Measurements from ENCODE around the gene SYT7. TPM values are rescaled to one million over a fixed set of nuclear protein-coding genes. Genes with fewer than 3 reads are reported as not detected.

The SYT7 gene
- polyA plus RNA-seq, 1 experiment = 0.45 TPM

GRCh38 chr11:61609000-61609979 is 28.4 kb upstream of the SYT7 start:
- H3K27me3 ChIP-seq (ENCODE audit: control insufficient read depth, insufficient read depth, low read length) = peaks cover 27% of the 10 kb centered on the region
- peaks cover 6% of the 10 kb centered on the region for H3K9me3 ChIP-seq (ENCODE audit: control insufficient read depth, insufficient read depth, low read length)
- ChIA-PET POLR2A (no interaction called here), CTCF (interaction anchor here (0.5 to 0.9 kb wide), 3 partner anchors 28 to 288 kb away, joined by 3 read pairs; no protein-coding TSS in a partner anchor)
- H3K4me3 ChIP-seq (ENCODE audit: low read depth, low read length) = no peak overlapping the region
- H3K27ac ChIP-seq (ENCODE audit: low read depth, low read length) = no peak overlapping the region
- DNase-seq (ENCODE audit: low read depth, low spot score) = no peak
- TF ChIP-seq CTCF (IDR thresholded peaks at IDR 0.05; ENCODE audit: low read depth, low read length) = no peak

- peaks cover 6% of the 10 kb centered on the region for H3K9me3 ChIP-seq (ENCODE audit: control insufficient read depth, insufficient read depth, low read length)
- TF ChIP-seq CTCF (IDR thresholded peaks at IDR 0.05; ENCODE audit: low read depth, low read length) = no peak
- no peak overlapping the region for H3K4me3 ChIP-seq (ENCODE audit: low read depth, low read length)
- no peak for DNase-seq (ENCODE audit: low read depth, low spot score)
- ChIA-PET POLR2A (no interaction called here), CTCF (interaction anchor here (0.9 kb wide), 1 partner anchor 27 kb away, joined by 3 read pairs; the partner anchor contains the start of gene SYT7)
- H3K27ac ChIP-seq (ENCODE audit: low read depth, low read length) = no peak overlapping the region
- peaks cover 27% of the 10 kb centered on the region for H3K27me3 ChIP-seq (ENCODE audit: control insufficient read depth, insufficient read depth, low read length)
Observed at GRCh38 chr11:61607920-61608599, 27.2 kb upstream of the SYT7 start.

DNA sequence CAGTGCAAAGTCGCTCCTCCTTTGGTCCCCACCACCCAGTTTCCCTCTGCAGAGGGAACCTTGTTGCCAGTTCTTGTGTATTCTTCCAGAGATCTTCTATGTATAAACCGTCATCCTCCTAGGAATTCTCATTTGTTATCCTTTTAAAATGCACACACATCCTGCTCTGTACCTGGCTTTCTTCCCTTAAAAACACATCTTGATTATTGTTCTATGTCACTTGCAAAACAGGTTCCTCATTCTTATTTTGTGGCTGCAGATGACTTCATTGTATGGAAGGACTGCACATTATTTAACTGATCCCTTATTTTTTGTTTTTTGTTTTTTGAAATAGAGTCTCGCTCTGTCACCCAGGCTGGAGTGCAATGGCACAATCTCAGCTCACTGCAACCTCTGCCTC is 26.6 kb upstream of the SYT7 start:
- Histone ChIP-seq H3K27me3 (ENCODE audit: control insufficient read depth, insufficient read depth, low read length) (peaks cover 27% of the 10 kb centered on the region), H3K9me3 (ENCODE audit: control insufficient read depth, insufficient read depth, low read length) (peaks cover 6% of the 10 kb centered on the region), H3K27ac (ENCODE audit: low read depth, low read length) (no peak overlapping the region), H3K4me3 (ENCODE audit: low read depth, low read length) (no peak overlapping the region)
- ChIA-PET POLR2A (no interaction called here), CTCF (interaction anchor here (0.9 kb wide), 1 partner anchor 26 kb away, joined by 3 read pairs; the partner anchor contains the start of gene SYT7)
- TF ChIP-seq CTCF (IDR thresholded peaks at IDR 0.05; ENCODE audit: low read depth, low read length) = no peak
- no peak for DNase-seq (ENCODE audit: low read depth, low spot score)

- DNase-seq (ENCODE audit: low read depth, low spot score) = no peak
- POLR2A ChIA-PET = no interaction called here
- Histone ChIP-seq H3K27ac (ENCODE audit: low read depth, low read length) (peak overlapping the region; percentile 52), H3K9me3 (ENCODE audit: control insufficient read depth, insufficient read depth, low read length) (no peaks in the 10 kb centered on the region; the same call in 1 of the 2 replicates), H3K4me3 (ENCODE audit: low read depth, low read length) (no peak overlapping the region), H3K27me3 (ENCODE audit: control insufficient read depth, insufficient read depth, low read length) (peaks cover 17% of the 10 kb centered on the region)
- CTCF ChIA-PET = no interaction called here
- no peak for TF ChIP-seq CTCF (IDR thresholded peaks at IDR 0.05; ENCODE audit: low read depth, low read length)
Observed at GRCh38 chr11:61603667-61604066, 22.8 kb upstream of the SYT7 start.

Measured in AG04450 (cell line).